Measurements from ENCODE around the gene GPN3. TPM values are rescaled to one million over a fixed set of nuclear protein-coding genes. Genes with fewer than 3 reads are reported as not detected.

GPN3 gene
- total and polyA plus RNA-seq, 2 of the 8 experiments (the other 6 are each of a cell fraction or from before 2014, with no cell fraction given), result 49.7 to 52.9 TPM

GRCh38 chr12:110436231-110436630, 31.8 kb downstream of the GPN3 start (continued):
- no peak for TF ChIP-seq SIX5 (IDR thresholded peaks at IDR 0.05; ENCODE audit: low read depth, low read length)

Data from H1 (cell line).